RWPE2 (cell line): ENCODE measurements around the gene SORL1.

Experiments used
- ATAC-seq: fragments of 200-7000 bp; cut with Tn5 transposase; 3 replicates; pipeline ENCODE4 v1.9.1; 2021; ENCODE audit warnings: low read depth
- DNase-seq: peaks from one replicate; pipeline ENCODE4 v3.0.0-alpha.2; 2020; ENCODE audit warnings: low spot score
- H3K27ac ChIP-seq: fragments of 450-650 bp; 2 replicates; pipeline ENCODE4 v1.5.1; 2017; ENCODE audit warnings: mild to moderate bottlenecking; ENCODE audit not compliant: poor library complexity, severe bottlenecking
- H3K27me3 ChIP-seq: fragments of 250-450 bp; sonication (Bioruptor Pico); 2 replicates; pipeline ENCODE4 v1.5.1; 2021; ENCODE audit warnings: mild to moderate bottlenecking, moderate library complexity; ENCODE audit not compliant: insufficient read depth, poor library complexity, severe bottlenecking
- H3K36me3 ChIP-seq: fragments of 250-450 bp; sonication (Bioruptor Pico); 2 replicates; pipeline ENCODE4 v1.5.1; 2020; ENCODE audit warnings: low read depth, mild to moderate bottlenecking, moderate library complexity
- H3K4me1 ChIP-seq: fragments of 250-450 bp; sonication (Bioruptor Pico); 2 replicates; pipeline ENCODE4 v1.5.1; 2021; ENCODE audit warnings: mild to moderate bottlenecking, moderate library complexity; ENCODE audit not compliant: insufficient read depth, poor library complexity, severe bottlenecking
- H3K4me3 ChIP-seq: fragments of 250-450 bp; sonication (Bioruptor Pico); 2 replicates; pipeline ENCODE4 v1.5.1; 2021; ENCODE audit warnings: mild to moderate bottlenecking, moderate library complexity; ENCODE audit not compliant: severe bottlenecking
- H3K9me3 ChIP-seq: fragments of 250-450 bp; sonication (Bioruptor Pico); 2 replicates; pipeline ENCODE4 v1.5.1; 2021; ENCODE audit warnings: mild to moderate bottlenecking, moderate library complexity; ENCODE audit not compliant: severe bottlenecking
- CTCF ChIP-seq: fragments of 450-650 bp; IDR thresholded peaks from one replicate; pipeline ENCODE4 v1.5.1; 2017; ENCODE audit warnings: mild to moderate bottlenecking, moderate library complexity; ENCODE audit not compliant: poor library complexity, severe bottlenecking

Gene SORL1

DNA sequence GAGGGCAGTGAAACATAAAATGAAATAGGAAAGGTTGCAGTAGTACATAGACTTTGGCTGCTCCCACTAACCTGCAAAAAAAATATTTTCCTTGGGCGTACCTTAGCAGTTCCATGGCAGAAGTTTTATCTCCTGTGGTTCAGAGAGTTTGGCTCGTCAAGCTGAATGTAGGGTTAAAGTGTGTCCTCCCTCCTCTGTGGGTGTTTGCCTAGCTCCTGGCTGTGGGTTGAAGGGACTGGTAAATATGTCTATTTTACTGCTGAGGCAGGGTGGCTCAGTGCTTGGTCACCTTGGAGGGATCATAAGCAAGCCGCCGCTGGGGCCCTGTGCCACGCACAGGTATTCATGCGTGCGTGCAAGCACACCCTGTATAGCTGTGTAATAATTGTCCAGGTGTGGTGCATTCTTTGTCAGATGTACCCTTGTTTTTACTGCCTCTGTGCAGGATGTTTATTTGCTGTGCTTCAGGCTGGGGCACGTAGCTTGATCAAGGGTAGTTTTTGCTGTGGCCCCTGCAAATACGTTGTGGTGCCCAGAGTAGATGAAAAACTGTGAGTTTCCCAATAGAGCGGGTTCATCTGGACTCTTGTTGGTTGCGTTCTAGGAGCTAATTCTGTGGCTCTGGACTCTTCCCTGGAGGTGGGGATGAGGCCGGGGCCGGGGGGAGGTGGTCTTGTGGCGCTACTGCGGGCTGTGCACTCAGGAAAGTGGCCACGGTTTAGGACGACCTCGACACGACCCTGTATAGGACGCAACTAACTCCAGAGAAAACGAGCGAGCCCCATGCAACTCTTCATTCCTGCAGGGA, 732 bp upstream of the SORL1 start:
- TF ChIP-seq CTCF = no peak
- Histone ChIP-seq H3K27me3 (no peaks in the 10 kb centered on the region), H3K4me3 (peak overlapping the region; percentile 65), H3K4me1 (no peaks in the 10 kb centered on the region), H3K27ac (peak overlapping the region; percentile 21), H3K9me3 (no peaks in the 10 kb centered on the region), H3K36me3 (no peaks in the 10 kb centered on the region)
- ATAC-seq (peak; percentile 47), DNase-seq (no peak)

DNA sequence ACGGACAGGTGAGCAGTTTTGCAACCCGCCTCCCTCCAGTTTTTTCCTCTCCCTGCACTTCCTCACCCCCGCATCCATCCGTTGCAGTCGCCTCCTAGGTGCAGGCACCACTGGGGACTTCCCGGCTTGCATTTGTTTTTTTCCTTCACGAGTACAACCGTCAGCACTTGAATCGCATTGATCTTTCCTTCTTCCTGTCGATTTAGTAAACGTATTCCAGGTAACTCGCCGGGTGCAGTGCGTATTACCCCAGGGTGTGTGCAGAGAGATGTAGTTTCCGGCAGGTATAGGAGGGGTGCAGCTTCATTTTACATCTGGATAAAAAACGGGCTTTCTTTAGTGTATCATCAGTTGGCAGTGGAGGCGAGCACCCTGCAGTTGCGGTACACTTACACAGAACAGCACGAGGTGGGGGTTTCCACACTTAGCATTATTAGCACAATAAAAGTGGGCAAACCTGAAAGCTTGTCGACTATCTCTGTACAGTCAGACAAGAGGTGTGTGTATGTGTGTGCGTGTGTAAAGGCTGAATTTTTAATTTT, 566 bp downstream of the SORL1 start, which contains the start of gene SORL1-AS1:
Gene SORL1-AS1, minus strand, starts transcription at position 359 of the 542 bp plus-strand sequence.
- peak within 1 kb of the TSS; percentile 21 for H3K27ac ChIP-seq
- no peak for DNase-seq
- peak; percentile 4 for TF ChIP-seq CTCF

GRCh38 chr11:121453589-121454299, 1.6 kb downstream of the SORL1 start:
- ATAC-seq (no peak), DNase-seq (no peak)
- Histone ChIP-seq H3K4me3 (no peak overlapping the region), H3K36me3 (no peaks in the 10 kb centered on the region), H3K9me3 (no peaks in the 10 kb centered on the region), H3K4me1 (no peaks in the 10 kb centered on the region), H3K27me3 (no peaks in the 10 kb centered on the region), H3K27ac (no peak overlapping the region)
- TF ChIP-seq CTCF = no peak

More for the DNA sequence above, 566 bp downstream of the SORL1 start, which contains the start of gene SORL1-AS1:
- peak within 1 kb of the TSS; percentile 65 for H3K4me3 ChIP-seq
- ATAC-seq = peak; percentile 30
- H3K36me3 ChIP-seq = no peaks in the 10 kb centered on the region
- no peaks in the 10 kb centered on the region for H3K27me3 ChIP-seq
- H3K9me3 ChIP-seq = no peaks in the 10 kb centered on the region
- H3K4me1 ChIP-seq = no peaks in the 10 kb centered on the region

DNA sequence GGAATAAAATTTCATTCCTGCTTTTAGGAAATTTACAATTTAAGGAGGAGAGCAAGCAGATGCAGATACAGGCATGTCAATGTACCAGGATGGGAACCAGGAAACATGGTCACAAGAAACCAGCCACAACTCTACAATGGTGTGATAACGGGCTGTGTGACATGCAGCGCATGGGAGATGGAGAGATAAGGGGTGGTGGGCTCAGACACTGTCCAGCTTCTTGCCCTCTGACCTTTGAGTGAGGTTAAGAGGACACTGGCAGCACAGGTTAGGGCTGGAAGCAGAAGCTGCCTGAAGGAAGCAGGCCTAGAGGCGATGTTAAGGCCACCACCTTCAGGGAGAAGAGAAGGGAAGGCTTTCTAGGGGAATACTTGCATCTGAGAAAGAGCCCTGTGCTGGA, 3.0 kb downstream of the SORL1 start:
- DNase-seq (no peak), ATAC-seq (no peak)
- no peak overlapping the region for H3K4me3 ChIP-seq
- H3K27ac ChIP-seq = no peak overlapping the region
- H3K27me3 ChIP-seq = no peaks in the 10 kb centered on the region
- no peak for TF ChIP-seq CTCF
- no peaks in the 10 kb centered on the region for H3K9me3 ChIP-seq
- no peaks in the 10 kb centered on the region for H3K36me3 ChIP-seq
- H3K4me1 ChIP-seq = no peaks in the 10 kb centered on the region
